ENCODE results near the gene CDIP1.

The CDIP1 gene

GRCh38 chr16:4468972-4469371, 69.6 kb downstream of the CDIP1 start:
- Histone ChIP-seq H3K79me2 (ENCODE audit: insufficient read depth, low read length) (no peaks in the 10 kb centered on the region; the same call in 1 of the 2 replicates), H3K36me3 (ENCODE audit: insufficient read depth, low read length) (peaks cover 52% of the 10 kb centered on the region), H3K4me1 (ENCODE audit: insufficient read depth, low read length, severe bottlenecking) (peaks cover 16% of the 10 kb centered on the region), H3K27ac (ENCODE audit: low read depth, low read length, poor library complexity, severe bottlenecking) (no peak overlapping the region), H3K9me3 (ENCODE audit: low read length) (no peaks in the 10 kb centered on the region), H3K9ac (ENCODE audit: low read length) (no peak overlapping the region), H3K4me3 (ENCODE audit: low read depth, low read length, poor library complexity, severe bottlenecking) (no peak overlapping the region), H3K9me2 (ENCODE audit: low read depth, low read length) (no peaks in the 10 kb centered on the region), H4K20me1 (ENCODE audit: insufficient read depth, low read length) (no peaks in the 10 kb centered on the region), H3K4me2 (ENCODE audit: low read length) (no peak overlapping the region), H2AFZ (ENCODE audit: low read length) (no peak overlapping the region), H3K27me3 (ENCODE audit: insufficient read depth, low read length) (no peaks in the 10 kb centered on the region), H3F3A (ENCODE audit: insufficient read depth, low read length) (peaks cover 4% of the 10 kb centered on the region; the same call in 1 of the 2 replicates)
- TF ChIP-seq EZH2 (IDR thresholded peaks at IDR 0.05; ENCODE audit: borderline replicate concordance, low read length): no peak
- no peak for TF ChIP-seq CTCF (IDR thresholded peaks at IDR 0.05; ENCODE audit: low read length)

- TF ChIP-seq EZH2 (IDR thresholded peaks at IDR 0.05; ENCODE audit: borderline replicate concordance, low read length): no peak
- TF ChIP-seq CTCF (IDR thresholded peaks at IDR 0.05; ENCODE audit: low read length): no peak
- no peaks in the 10 kb centered on the region for H3K9me2 ChIP-seq (ENCODE audit: low read depth, low read length)
- no peak overlapping the region for H3K27ac ChIP-seq (ENCODE audit: low read depth, low read length, poor library complexity, severe bottlenecking)
- H3F3A ChIP-seq (ENCODE audit: insufficient read depth, low read length): peaks cover 4% of the 10 kb centered on the region; the same call in 1 of the 2 replicates
- H3K36me3 ChIP-seq (ENCODE audit: insufficient read depth, low read length): peaks cover 63% of the 10 kb centered on the region
- H4K20me1 ChIP-seq (ENCODE audit: insufficient read depth, low read length): no peaks in the 10 kb centered on the region
- H3K4me3 ChIP-seq (ENCODE audit: low read depth, low read length, poor library complexity, severe bottlenecking): no peak overlapping the region
- no peaks in the 10 kb centered on the region; the same call in 1 of the 2 replicates for H3K79me2 ChIP-seq (ENCODE audit: insufficient read depth, low read length)
- no peak overlapping the region for H2AFZ ChIP-seq (ENCODE audit: low read length)
- H3K4me2 ChIP-seq (ENCODE audit: low read length): no peak overlapping the region
- H3K4me1 ChIP-seq (ENCODE audit: insufficient read depth, low read length, severe bottlenecking): peaks cover 5% of the 10 kb centered on the region
- H3K27me3 ChIP-seq (ENCODE audit: insufficient read depth, low read length): no peaks in the 10 kb centered on the region
- H3K9me3 ChIP-seq (ENCODE audit: low read length): no peaks in the 10 kb centered on the region
- no peak overlapping the region for H3K9ac ChIP-seq (ENCODE audit: low read length)
These were observed 70.7 kb downstream of the CDIP1 start for GRCh38 chr16:4467916-4468315.

GRCh38 chr16:4465977-4466779, 72.4 kb downstream of the CDIP1 start:
- no peak overlapping the region for H3K27ac ChIP-seq (ENCODE audit: low read depth, low read length, poor library complexity, severe bottlenecking)
- peaks cover 71% of the 10 kb centered on the region for H3K36me3 ChIP-seq (ENCODE audit: insufficient read depth, low read length)
- H4K20me1 ChIP-seq (ENCODE audit: insufficient read depth, low read length): no peaks in the 10 kb centered on the region
- no peaks in the 10 kb centered on the region for H3K4me1 ChIP-seq (ENCODE audit: insufficient read depth, low read length, severe bottlenecking)
- H3K27me3 ChIP-seq (ENCODE audit: insufficient read depth, low read length): no peaks in the 10 kb centered on the region
- no peaks in the 10 kb centered on the region for H3F3A ChIP-seq (ENCODE audit: insufficient read depth, low read length)
- H3K79me2 ChIP-seq (ENCODE audit: insufficient read depth, low read length): no peaks in the 10 kb centered on the region
- no peak overlapping the region for H3K4me3 ChIP-seq (ENCODE audit: low read depth, low read length, poor library complexity, severe bottlenecking)
- H3K9ac ChIP-seq (ENCODE audit: low read length): no peak overlapping the region
- H3K9me2 ChIP-seq (ENCODE audit: low read depth, low read length): no peaks in the 10 kb centered on the region
- TF ChIP-seq CTCF (IDR thresholded peaks at IDR 0.05; ENCODE audit: low read length) (no peak), EZH2 (IDR thresholded peaks at IDR 0.05; ENCODE audit: borderline replicate concordance, low read length) (no peak)
- no peak overlapping the region for H3K4me2 ChIP-seq (ENCODE audit: low read length)
- H2AFZ ChIP-seq (ENCODE audit: low read length): no peak overlapping the region
- no peaks in the 10 kb centered on the region for H3K9me3 ChIP-seq (ENCODE audit: low read length)

Data from OCI-LY1 (cell line).